HEK293 (cell line): Measurements from ENCODE around the gene PCDH15.

Experiments
- CTCF ChIA-PET: fragments of 350-600 bp; formaldehyde crosslinking; extraction: SDS; loops from one replicate; lab custom pipeline; 2021; ENCODE audit warnings: antibody characterized with exemption; lab: Yijun Ruan, JAX
- POLR2A ChIA-PET: fragments of 300-600 bp; formaldehyde crosslinking; extraction: SDS; loops from one replicate; lab custom pipeline; 2020; ENCODE audit warnings: antibody characterized with exemption, inconsistent platforms; lab: Yijun Ruan, JAX
- H3K27ac ChIP-seq: fragments of 200-500 bp; sonication (Bioruptor generic); 2 replicates; pipeline ENCODE4 v1.5.1; 2014; ENCODE audit warnings: low read depth, low read length, control low read depth, inconsistent platforms; ENCODE audit errors: extremely low read depth
- H3K36me3 ChIP-seq, 2 experiments: fragments of 200-500 bp in 1 of 2; sonication (Bioruptor generic) in 1 of 2; 1 replicate in 1 of 2; 2 replicates in 1 of 2; pipeline ENCODE4 v1.5.1; 2014 to 2017; ENCODE audit warnings: inconsistent platforms in 2 of 2, low read length in 2 of 2; ENCODE audit not compliant: control insufficient read depth in 2 of 2, insufficient read depth in 1 of 2
- H3K4me1 ChIP-seq: fragments of 200-500 bp; sonication (Bioruptor generic); 2 replicates; pipeline ENCODE4 v1.5.1; 2014; ENCODE audit warnings: mild to moderate bottlenecking, low read length, inconsistent platforms; ENCODE audit not compliant: control insufficient read depth, insufficient read depth
- H3K4me3 ChIP-seq: 2 replicates; pipeline ENCODE4 v1.5.1; 2011; ENCODE audit warnings: low read depth, mild to moderate bottlenecking, control low read depth, low read length, moderate library complexity
- H3K9me3 ChIP-seq: fragments of 200-500 bp; sonication (Bioruptor generic); 2 replicates; pipeline ENCODE4 v1.5.1; 2014; ENCODE audit warnings: low read depth, low read length, inconsistent platforms; ENCODE audit not compliant: control insufficient read depth, insufficient read depth
- ELK4 ChIP-seq: IDR thresholded peaks from 2 replicates; pipeline ENCODE4 v1.6.1; 2011; ENCODE audit warnings: mild to moderate bottlenecking, low read depth, low read length, borderline replicate concordance
- KLF9 ChIP-seq: fragments of 450-650 bp; formaldehyde crosslinking; IDR thresholded peaks from 2 replicates; pipeline ENCODE4 v1.5.1; 2016; ENCODE audit warnings: missing biosample characterization, missing genetic modification characterization, low read depth
- SALL2 ChIP-seq: fragments of 450-650 bp; formaldehyde crosslinking; IDR thresholded peaks from 2 replicates; pipeline ENCODE4 v1.5.0; 2017; ENCODE audit warnings: missing biosample characterization, mild to moderate bottlenecking, missing genetic modification characterization, borderline replicate concordance
- SCRT2 ChIP-seq: fragments of 450-650 bp; formaldehyde crosslinking; IDR thresholded peaks from 2 replicates; pipeline ENCODE4 v1.5.1; 2016; ENCODE audit warnings: missing biosample characterization, missing genetic modification characterization
- ZFHX2 ChIP-seq: fragments of 450-650 bp; formaldehyde crosslinking; conservative IDR thresholded peaks from 2 replicates; pipeline ENCODE4 v1.5.1; 2016; ENCODE audit warnings: missing biosample characterization, missing genetic modification characterization
- ZNF10 ChIP-seq: fragments of 450-650 bp; formaldehyde crosslinking; IDR thresholded peaks from 2 replicates; pipeline ENCODE4 v1.5.1; 2017; ENCODE audit warnings: missing biosample characterization, missing genetic modification characterization
- ZNF169 ChIP-seq: fragments of 450-650 bp; formaldehyde crosslinking; IDR thresholded peaks from 2 replicates; pipeline ENCODE4 v1.5.1; 2016; ENCODE audit warnings: missing biosample characterization, missing genetic modification characterization
- ZNF366 ChIP-seq: fragments of 450-650 bp; formaldehyde crosslinking; conservative IDR thresholded peaks from 2 replicates; pipeline ENCODE4 v1.5.1; 2016; ENCODE audit warnings: missing biosample characterization, missing genetic modification characterization
- ZNF391 ChIP-seq: fragments of 450-650 bp; formaldehyde crosslinking; IDR thresholded peaks from 2 replicates; pipeline ENCODE4 v1.5.1; 2016; ENCODE audit warnings: low read depth, missing biosample characterization, missing genetic modification characterization, borderline replicate concordance
- ZNF48 ChIP-seq: fragments of 450-650 bp; formaldehyde crosslinking; IDR thresholded peaks from 2 replicates; pipeline ENCODE4 v1.5.1; 2016; ENCODE audit warnings: missing biosample characterization, missing genetic modification characterization
- ZNF518A ChIP-seq: fragments of 450-650 bp; formaldehyde crosslinking; conservative IDR thresholded peaks from 2 replicates; pipeline ENCODE4 v1.5.1; 2016; ENCODE audit warnings: low read depth, missing biosample characterization, missing genetic modification characterization
- ZNF548 ChIP-seq: fragments of 450-650 bp; formaldehyde crosslinking; IDR thresholded peaks from 2 replicates; pipeline ENCODE4 v1.5.1; 2016; ENCODE audit warnings: missing biosample characterization, missing genetic modification characterization
- ZNF558 ChIP-seq: fragments of 450-650 bp; formaldehyde crosslinking; IDR thresholded peaks from 2 replicates; pipeline ENCODE4 v1.5.1; 2016; ENCODE audit warnings: missing biosample characterization, missing genetic modification characterization
- ZNF561 ChIP-seq: fragments of 450-650 bp; IDR thresholded peaks from 2 replicates; pipeline ENCODE4 v1.5.1; 2018; ENCODE audit warnings: missing biosample characterization, missing genetic modification characterization, borderline replicate concordance
- ZSCAN18 ChIP-seq: fragments of 450-650 bp; formaldehyde crosslinking; IDR thresholded peaks from 2 replicates; pipeline ENCODE4 v1.5.1; 2016; ENCODE audit warnings: missing biosample characterization, missing genetic modification characterization
- ZXDB ChIP-seq: fragments of 450-650 bp; formaldehyde crosslinking; IDR thresholded peaks from 2 replicates; pipeline ENCODE4 v1.5.1; 2016; ENCODE audit warnings: missing biosample characterization, missing genetic modification characterization
- TF ChIP-seq, protein P1 (sequence below): fragments of 450-650 bp; formaldehyde crosslinking; IDR thresholded peaks from 2 replicates; pipeline ENCODE4 v1.5.1; 2017; ENCODE audit warnings: missing biosample characterization, missing genetic modification characterization
- TF ChIP-seq, protein P2 (sequence below): fragments of 450-650 bp; formaldehyde crosslinking; IDR thresholded peaks from 2 replicates; pipeline ENCODE4 v1.5.1; 2016; ENCODE audit warnings: missing biosample characterization, missing genetic modification characterization
- TF ChIP-seq, protein P3 (sequence below): fragments of 450-650 bp; formaldehyde crosslinking; optimal IDR thresholded peaks from 2 replicates; pipeline ENCODE3; 2016; ENCODE audit warnings: missing biosample characterization, mild to moderate bottlenecking, missing genetic modification characterization

PCDH15 gene

DNA sequence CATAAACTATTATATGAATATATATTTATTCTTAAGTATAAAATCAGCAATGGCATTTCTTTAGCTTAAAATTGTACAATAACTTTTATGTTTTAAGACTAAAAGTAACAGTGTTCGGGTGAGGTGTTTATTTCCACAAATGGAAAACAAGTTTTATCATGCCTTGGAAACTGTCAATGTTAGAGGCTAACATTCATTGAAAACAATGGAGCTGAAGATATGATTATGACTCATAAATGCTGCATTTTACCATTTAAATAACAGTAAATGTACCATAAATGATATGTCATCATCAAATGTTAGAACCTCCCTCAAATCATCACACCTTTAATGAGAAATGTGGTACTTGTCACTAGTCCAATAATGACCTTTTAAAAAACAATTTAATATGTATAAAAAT, 897.3 kb downstream of the PCDH15 start (continued):
- no peak for TF ChIP-seq ZNF518A (tag by site-specific recombination)
- TF ChIP-seq, protein P1, sequence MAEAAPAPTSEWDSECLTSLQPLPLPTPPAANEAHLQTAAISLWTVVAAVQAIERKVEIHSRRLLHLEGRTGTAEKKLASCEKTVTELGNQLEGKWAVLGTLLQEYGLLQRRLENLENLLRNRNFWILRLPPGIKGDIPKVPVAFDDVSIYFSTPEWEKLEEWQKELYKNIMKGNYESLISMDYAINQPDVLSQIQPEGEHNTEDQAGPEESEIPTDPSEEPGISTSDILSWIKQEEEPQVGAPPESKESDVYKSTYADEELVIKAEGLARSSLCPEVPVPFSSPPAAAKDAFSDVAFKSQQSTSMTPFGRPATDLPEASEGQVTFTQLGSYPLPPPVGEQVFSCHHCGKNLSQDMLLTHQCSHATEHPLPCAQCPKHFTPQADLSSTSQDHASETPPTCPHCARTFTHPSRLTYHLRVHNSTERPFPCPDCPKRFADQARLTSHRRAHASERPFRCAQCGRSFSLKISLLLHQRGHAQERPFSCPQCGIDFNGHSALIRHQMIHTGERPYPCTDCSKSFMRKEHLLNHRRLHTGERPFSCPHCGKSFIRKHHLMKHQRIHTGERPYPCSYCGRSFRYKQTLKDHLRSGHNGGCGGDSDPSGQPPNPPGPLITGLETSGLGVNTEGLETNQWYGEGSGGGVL (tag by site-specific recombination) = no peak
- TF ChIP-seq ZFHX2 (tag by site-specific recombination) = no peak

DNA sequence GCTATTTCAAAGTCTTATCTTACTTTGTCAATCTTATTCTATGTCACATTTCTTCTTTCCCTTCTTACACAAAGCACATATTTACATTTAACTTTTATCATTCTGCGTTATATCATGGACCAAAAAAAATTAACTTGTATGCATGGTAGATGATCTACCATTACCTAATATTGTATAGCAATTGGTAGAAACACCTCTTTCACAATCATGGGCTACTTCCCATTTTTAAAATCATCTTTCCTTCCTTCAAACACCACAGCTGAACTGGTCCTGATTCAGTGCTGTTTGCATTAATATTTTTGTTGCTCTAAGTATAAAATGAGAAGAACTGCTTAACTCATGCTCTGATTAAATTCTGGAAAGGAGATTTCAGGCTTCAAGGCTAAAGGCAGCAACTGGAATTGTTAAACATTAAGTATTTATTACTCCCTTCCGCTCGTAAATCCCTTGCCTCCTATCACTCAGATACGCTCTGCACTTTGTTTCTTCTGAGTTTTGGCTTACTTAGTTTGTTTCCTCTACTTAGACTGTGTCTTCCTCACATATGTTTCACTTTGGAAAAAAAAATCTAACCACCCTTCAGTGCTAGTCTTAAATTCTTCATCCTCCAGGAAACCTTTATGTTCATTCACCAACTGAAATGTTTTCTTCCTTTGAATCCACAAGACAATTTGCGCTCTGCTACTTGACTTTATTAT, 901.4 kb downstream of the PCDH15 start:
- H3K36me3 ChIP-seq = no peaks in the 10 kb centered on the region
- H3K27ac ChIP-seq = no peak overlapping the region
- ChIA-PET CTCF (no interaction called here), POLR2A (no interaction called here)
- no peak overlapping the region for H3K4me3 ChIP-seq
- TF ChIP-seq ZNF391 (tag by site-specific recombination) (no peak), ZNF366 (tag by site-specific recombination) (no peak), SCRT2 (tag by site-specific recombination) (no peak), KLF9 (no peak), ZNF558 (tag by site-specific recombination) (no peak), ELK4 (no peak), ZNF548 (no peak), ZNF10 (tag by site-specific recombination) (no peak), ZXDB (no peak), ZSCAN18 (no peak), ZNF48 (tag by site-specific recombination) (no peak), ZNF169 (tag by site-specific recombination) (no peak), SALL2 (tag by site-specific recombination) (no peak), ZNF561 (tag by site-specific recombination) (no peak)
- TF ChIP-seq, protein P2, sequence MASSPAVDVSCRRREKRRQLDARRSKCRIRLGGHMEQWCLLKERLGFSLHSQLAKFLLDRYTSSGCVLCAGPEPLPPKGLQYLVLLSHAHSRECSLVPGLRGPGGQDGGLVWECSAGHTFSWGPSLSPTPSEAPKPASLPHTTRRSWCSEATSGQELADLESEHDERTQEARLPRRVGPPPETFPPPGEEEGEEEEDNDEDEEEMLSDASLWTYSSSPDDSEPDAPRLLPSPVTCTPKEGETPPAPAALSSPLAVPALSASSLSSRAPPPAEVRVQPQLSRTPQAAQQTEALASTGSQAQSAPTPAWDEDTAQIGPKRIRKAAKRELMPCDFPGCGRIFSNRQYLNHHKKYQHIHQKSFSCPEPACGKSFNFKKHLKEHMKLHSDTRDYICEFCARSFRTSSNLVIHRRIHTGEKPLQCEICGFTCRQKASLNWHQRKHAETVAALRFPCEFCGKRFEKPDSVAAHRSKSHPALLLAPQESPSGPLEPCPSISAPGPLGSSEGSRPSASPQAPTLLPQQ (tag by site-specific recombination) = no peak
- TF ChIP-seq, protein P1 (tag by site-specific recombination) = no peak
- TF ChIP-seq, protein P3, sequence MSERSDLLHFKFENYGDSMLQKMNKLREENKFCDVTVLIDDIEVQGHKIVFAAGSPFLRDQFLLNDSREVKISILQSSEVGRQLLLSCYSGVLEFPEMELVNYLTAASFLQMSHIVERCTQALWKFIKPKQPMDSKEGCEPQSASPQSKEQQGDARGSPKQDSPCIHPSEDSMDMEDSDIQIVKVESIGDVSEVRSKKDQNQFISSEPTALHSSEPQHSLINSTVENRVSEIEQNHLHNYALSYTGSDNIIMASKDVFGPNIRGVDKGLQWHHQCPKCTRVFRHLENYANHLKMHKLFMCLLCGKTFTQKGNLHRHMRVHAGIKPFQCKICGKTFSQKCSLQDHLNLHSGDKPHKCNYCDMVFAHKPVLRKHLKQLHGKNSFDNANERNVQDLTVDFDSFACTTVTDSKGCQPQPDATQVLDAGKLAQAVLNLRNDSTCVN (tag by site-specific recombination) = no peak
- H3K9me3 ChIP-seq = no peaks in the 10 kb centered on the region
- no peaks in the 10 kb centered on the region for H3K4me1 ChIP-seq
